IgD-negative memory B cell (primary cell): ENCODE results near the gene STBD1. TPM values are rescaled to one million over a fixed set of nuclear protein-coding genes. Genes with fewer than 3 reads are reported as not detected.
"Not testable (repeated sequence)": the region's sequence is repeated elsewhere in the genome, so short reads cannot be mapped to it uniquely, and the experiment has no call there.

Experiments used
- H3K27ac Mint-ChIP-seq, 3 donors: one replicate each; pipeline ENCODE4 v1.8.0; 2020 to 2022; ENCODE audit warnings: mild to moderate bottlenecking in 3 of 3, mixed read lengths in 3 of 3, moderate library complexity in 1 of 3
- H3K27me3 Mint-ChIP-seq: one replicate; pipeline ENCODE4 v1.8.0; 2021; ENCODE audit warnings: mixed read lengths
- H3K36me3 Mint-ChIP-seq: one replicate; pipeline ENCODE4 v1.8.0; 2020; ENCODE audit warnings: mild to moderate bottlenecking, mixed read lengths
- H3K4me1 Mint-ChIP-seq, 3 donors: one replicate each; pipeline ENCODE4 v1.8.0; 2020 to 2022; ENCODE audit warnings: mixed read lengths in 3 of 3, mild to moderate bottlenecking in 1 of 3
- H3K4me3 Mint-ChIP-seq, 4 donors: one replicate each; pipeline ENCODE4 v1.8.0; 2020 to 2022; ENCODE audit warnings: mild to moderate bottlenecking in 4 of 4, mixed read lengths in 4 of 4, moderate library complexity in 3 of 4
- H3K9me3 Mint-ChIP-seq, 3 donors: one replicate each; pipeline ENCODE4 v1.8.0; 2020 to 2021; ENCODE audit warnings: mixed read lengths in 3 of 3, mild to moderate bottlenecking in 1 of 3
- polyA plus RNA-seq: library from polyadenylated mRNA; unstranded; fragments of 300-500 nt; fragmentation: Illumina TruSeq; gene quantifications from one replicate; pipeline ENCODE4 v1.2.3, GENCODE V29; 2021

STBD1 gene
- polyA plus RNA-seq, 1 donor from 2014 or later = not detected

- Mint-ChIP-seq H3K36me3 (no peaks in the 10 kb centered on the region), H3K27ac (no peak overlapping the region), H3K4me1 (no peaks in the 10 kb centered on the region), H3K4me3 (no peak overlapping the region), H3K9me3 (peaks cover 4 to 19% (median 11%) of the 10 kb centered on the region in 3 donors), H3K27me3 (peaks cover 2% of the 10 kb centered on the region)
These were observed 20.0 kb downstream of the STBD1 start for GRCh38 chr4:76326515-76326914.

GRCh38 chr4:76334885-76335284 lies 28.4 kb downstream of the STBD1 start:
- no peak overlapping the region for H3K27ac Mint-ChIP-seq
- no peak overlapping the region for H3K4me3 Mint-ChIP-seq
- no peaks in the 10 kb centered on the region for H3K36me3 Mint-ChIP-seq
- no peaks in the 10 kb centered on the region for H3K9me3 Mint-ChIP-seq
- peaks cover 2% of the 10 kb centered on the region for H3K27me3 Mint-ChIP-seq
- peaks cover 0 to 2% (median 0%) of the 10 kb centered on the region in 3 donors for H3K4me1 Mint-ChIP-seq

GRCh38 chr4:76339364-76339763 lies 32.8 kb downstream of the STBD1 start:
- no peaks in the 10 kb centered on the region for H3K36me3 Mint-ChIP-seq
- no peak overlapping the region for H3K27ac Mint-ChIP-seq
- H3K4me3 Mint-ChIP-seq = no peak overlapping the region
- no peaks in the 10 kb centered on the region for H3K27me3 Mint-ChIP-seq
- no peaks in the 10 kb centered on the region for H3K4me1 Mint-ChIP-seq
- H3K9me3 Mint-ChIP-seq = peaks cover 0 to 3% (median 0%) of the 10 kb centered on the region in 3 donors

GRCh38 chr4:76341063-76341462 lies 34.5 kb downstream of the STBD1 start:
- Mint-ChIP-seq H3K27me3 (peaks cover 2% of the 10 kb centered on the region), H3K4me1 (no peaks in the 10 kb centered on the region)

GRCh38 chr4:76342191-76342590 lies 35.7 kb downstream of the STBD1 start:
- H3K36me3 Mint-ChIP-seq = peaks cover 1% of the 10 kb centered on the region
- peaks cover 0 to 11% (median 3%) of the 10 kb centered on the region in 3 donors for H3K9me3 Mint-ChIP-seq
- peaks cover 2% of the 10 kb centered on the region for H3K27me3 Mint-ChIP-seq
- H3K4me1 Mint-ChIP-seq = no peaks in the 10 kb centered on the region
- H3K4me3 Mint-ChIP-seq = no peak overlapping the region
- no peak overlapping the region for H3K27ac Mint-ChIP-seq

More at GRCh38 chr4:76341063-76341462, 34.5 kb downstream of the STBD1 start:
- no peaks in the 10 kb centered on the region for H3K36me3 Mint-ChIP-seq
- no peak overlapping the region for H3K4me3 Mint-ChIP-seq
- H3K27ac Mint-ChIP-seq = no peak overlapping the region
- peaks cover 0 to 9% (median 3%) of the 10 kb centered on the region in 3 donors for H3K9me3 Mint-ChIP-seq

- Mint-ChIP-seq H3K36me3 (peaks cover 1% of the 10 kb centered on the region), H3K4me3 (no peak overlapping the region), H3K27me3 (peaks cover 2% of the 10 kb centered on the region), H3K4me1 (no peaks in the 10 kb centered on the region), H3K27ac (peak overlapping the region in 1 of 3 donors; percentile 1), H3K9me3 (peaks cover 3 to 17% (median 3%) of the 10 kb centered on the region in 3 donors)
These were observed 36.3 kb downstream of the STBD1 start for GRCh38 chr4:76342803-76343202.

GRCh38 chr4:76354517-76355473 lies 48.3 kb downstream of the STBD1 start:
- H3K9me3 Mint-ChIP-seq = peaks cover 6 to 27% (median 7%) of the 10 kb centered on the region in 3 donors
- peaks cover 0 to 6% (median 0%) of the 10 kb centered on the region in 3 donors for H3K4me1 Mint-ChIP-seq
- H3K27ac Mint-ChIP-seq = no peak overlapping the region
- H3K36me3 Mint-ChIP-seq = peaks cover 2% of the 10 kb centered on the region
- no peak overlapping the region for H3K4me3 Mint-ChIP-seq
- no peaks in the 10 kb centered on the region for H3K27me3 Mint-ChIP-seq

GRCh38 chr4:76357981-76358380 lies 51.4 kb downstream of the STBD1 start:
- no peaks in the 10 kb centered on the region for H3K27me3 Mint-ChIP-seq
- H3K9me3 Mint-ChIP-seq = peaks cover 7 to 34% (median 11%) of the 10 kb centered on the region in 3 donors
- peaks cover 2% of the 10 kb centered on the region for H3K36me3 Mint-ChIP-seq
- no peak overlapping the region for H3K27ac Mint-ChIP-seq
- H3K4me1 Mint-ChIP-seq = peaks cover 0 to 6% (median 0%) of the 10 kb centered on the region in 3 donors
- no peak overlapping the region for H3K4me3 Mint-ChIP-seq

GRCh38 chr4:76359881-76360466 lies 53.4 kb downstream of the STBD1 start:
- H3K27ac Mint-ChIP-seq = peak overlapping the region in 1 of 3 donors; percentile 44
- H3K4me3 Mint-ChIP-seq, H3K36me3 Mint-ChIP-seq, H3K4me1 Mint-ChIP-seq, H3K27me3 Mint-ChIP-seq: not testable (repeated sequence)
- peaks cover 4 to 34% (median 11%) of the 10 kb centered on the region in 3 donors for H3K9me3 Mint-ChIP-seq

Other genes starting within 250 kb of the STBD1 start
- not detected for gene ART3, start 232.0 kb upstream of the STBD1 start, polyA plus RNA-seq
- gene NUP54, start 158.3 kb upstream of the STBD1 start, polyA plus RNA-seq = 34.8 TPM
- 12.2 TPM for gene SCARB2, start 92.9 kb upstream of the STBD1 start, polyA plus RNA-seq
- gene FAM47E, start 55.0 kb upstream of the STBD1 start, polyA plus RNA-seq = not detected
- not detected for gene CCDC158, start 114.4 kb downstream of the STBD1 start, polyA plus RNA-seq
- gene SHROOM3, start 128.5 kb downstream of the STBD1 start, polyA plus RNA-seq = not detected